Activated CD4-positive, CD25-positive, alpha-beta regulatory T cell treated with anti-CD3 and anti-CD28 coated beads, Interleukin-2, amount 50 U/mL, for 16 hours (primary cell): ENCODE data around the gene CFD.
"Not testable (repeated sequence)": the region's sequence is repeated elsewhere in the genome, so short reads cannot be mapped to it uniquely, and the experiment has no call there.

Source experiments
- DNase-seq: peaks from one replicate; pipeline ENCODE4 v3.0.0-alpha.2; 2020; ENCODE audit warnings: low read depth, low spot score

Gene CFD

GRCh38 chr19:858868-859843 lies at the start of gene CFD:
Gene CFD (plus strand): TSS chr19:859664. CDS start chr19:859690, 26 bp downstream.
- DNase-seq: no peak

GRCh38 chr19:810077-810855 lies 49.2 kb upstream of the CFD start:
- DNase-seq: no peak

GRCh38 chr19:810883-811489 lies 48.5 kb upstream of the CFD start:
- DNase-seq: no peak

- no peak for DNase-seq
These were observed 47.9 kb upstream of the CFD start for GRCh38 chr19:811506-812048.

- DNase-seq: no peak
These were observed 47.3 kb upstream of the CFD start for GRCh38 chr19:812049-812746.

- no peak for DNase-seq
These were observed 46.7 kb upstream of the CFD start for GRCh38 chr19:812747-813218.

- no peak for DNase-seq
These were observed 46.0 kb upstream of the CFD start for GRCh38 chr19:813219-814151.

GRCh38 chr19:814152-815078 lies 45.0 kb upstream of the CFD start:
- DNase-seq: no peak

- DNase-seq: no peak
These were observed 44.2 kb upstream of the CFD start for GRCh38 chr19:815079-815774.

- no peak for DNase-seq
These were observed 43.5 kb upstream of the CFD start for GRCh38 chr19:815775-816499.

- DNase-seq: no peak
These were observed 43.0 kb upstream of the CFD start for GRCh38 chr19:816500-816857.

- not testable (repeated sequence) for DNase-seq
These were observed 39.3 kb upstream of the CFD start for GRCh38 chr19:820212-820611.

GRCh38 chr19:821231-821824 lies 38.1 kb upstream of the CFD start:
- no peak for DNase-seq

GRCh38 chr19:821825-822503 lies 37.5 kb upstream of the CFD start, which contains the start of gene PLPPR3:
Gene PLPPR3 (minus strand): TSS chr19:821955. CDS start chr19:821559, 396 bp downstream.
- no peak for DNase-seq

GRCh38 chr19:823565-824121 lies 35.8 kb upstream of the CFD start:
- no peak for DNase-seq

GRCh38 chr19:824885-825284 lies 34.6 kb upstream of the CFD start:
- DNase-seq: no peak
